ENCODE measurements around the gene HSP90AB1. TPM values are rescaled to one million over a fixed set of nuclear protein-coding genes. Genes with fewer than 3 reads are reported as not detected.

HSP90AB1 gene
- total and polyA plus RNA-seq, 9 of the 15 experiments (the other 6 are each of a cell fraction or from before 2014, with no cell fraction given): 1,780 to 3,358 (median 2,262) TPM

- H3K9me3 ChIP-seq (replicated peaks; ENCODE audit: control insufficient read depth, insufficient read depth, low read depth, low read length): no peaks in the 10 kb centered on the region
- ChIA-PET CTCF (ENCODE audit: low intra/inter-chr PET ratio) (interaction anchor here (1.0 kb wide), 1 partner anchor 73 kb away, joined by 5 read pairs; no protein-coding TSS in a partner anchor), POLR2A (interaction anchor here (0.6 to 8.2 kb wide), 2 partner anchors 18 to 134 kb away, joined by 3 to 69 read pairs; partner anchors contain the start of gene HSP90AB1)
- peak overlapping the region; percentile 86 for H2AFZ ChIP-seq (ENCODE audit: low read depth, low read length)
- H3K27ac ChIP-seq (ENCODE audit: extremely low read depth, low read depth, low read length): peak overlapping the region; percentile 74; the same call in 1 of the 3 replicates
- peaks cover 19 to 36% of the 10 kb centered on the region in 2 experiments; a peak in 4 of 5 replicates for H3K4me1 ChIP-seq (replicated peaks in 1 of 2; ENCODE audit: control insufficient read depth in 2 of 2, insufficient read depth in 2 of 2, low read length in 2 of 2)
- peaks cover 3% of the 10 kb centered on the region; the same call in 1 of the 2 replicates for H4K20me1 ChIP-seq (replicated peaks; ENCODE audit: control insufficient read depth, insufficient read depth, low read length)
- peaks cover 16 to 17% of the 10 kb centered on the region in 2 experiments for H3K27me3 ChIP-seq (ENCODE audit: control insufficient read depth in 2 of 2, insufficient read depth in 2 of 2, low read length in 2 of 2)
- BruUV-seq (replicated peaks): no TSS peak
- intact Hi-C loops (cut with micrococcal nuclease): loop anchor here (5.0 kb wide), 1 partner anchor 168 kb away; no protein-coding TSS in a partner anchor
- H3K36me3 ChIP-seq (ENCODE audit: control insufficient read depth, insufficient read depth, low read length): peaks cover 22% of the 10 kb centered on the region; the same call in 1 of the 3 replicates
- peak overlapping the region; percentile 83 for H3K4me3 ChIP-seq
- peak overlapping the region; percentile 90 for H3K4me2 ChIP-seq (ENCODE audit: insufficient read depth, low read length)
- in situ Hi-C loops (cut with MboI): loop anchor here (5.0 kb wide), 1 partner anchor 77 kb away; the partner anchor contains the start of gene SPATS1
- FAIRE-seq: no peak
- DNase-seq (ENCODE audit: extremely low read depth in 1 of 4, low spot score in 3 of 4): no peak
- ATAC-seq: no peak
- 59% methylated on average over 17 of the region's 17 CpGs for WGBS (ENCODE audit: insufficient coverage, low coverage, missing lambda C conversion rate)
- no peaks in the 10 kb centered on the region for H3K9me1 ChIP-seq (ENCODE audit: control insufficient read depth, insufficient read depth, low read length)
- H3K79me2 ChIP-seq (ENCODE audit: control insufficient read depth, insufficient read depth, low read length): peaks cover 17% of the 10 kb centered on the region
- H3K9ac ChIP-seq (ENCODE audit: insufficient read depth in 1 of 2, low read depth in 2 of 2, low read length in 2 of 2): peak overlapping the region in 1 of 2 experiments; percentile 74; a peak in 1 of 4 replicates
- no peak for TF ChIP-seq CBX5 (IDR thresholded peaks at IDR 0.05; ENCODE audit: borderline replicate concordance, low read depth)
- peak in 1 of 2 experiments; percentile 77; a peak in 2 of 4 replicates for TF ChIP-seq ZNF318 (IDR thresholded peaks at IDR 0.05; ENCODE audit: borderline replicate concordance in 1 of 2, low read depth in 1 of 2)
- TF ChIP-seq SNIP1 (IDR thresholded peaks at IDR 0.05; ENCODE audit: low read depth): no peak
- no peak for TF ChIP-seq ZNF217 (CRISPR knock-in tag; IDR thresholded peaks at IDR 0.05)
- TF ChIP-seq RNF2 (IDR thresholded peaks at IDR 0.05): no peak
- TF ChIP-seq HDAC8 (tag; IDR thresholded peaks at IDR 0.05): no peak
- peak in 1 of 2 experiments; percentile 8; a peak in 1 of 3 replicates for TF ChIP-seq CBX3 (IDR thresholded peaks at IDR 0.05; ENCODE audit: borderline replicate concordance in 1 of 2, low read length in 2 of 2)
- no peak for TF ChIP-seq ARID4B (CRISPR knock-in tag; IDR thresholded peaks at IDR 0.05)
- no peak for TF ChIP-seq STAG1 (CRISPR knock-in tag; IDR thresholded peaks at IDR 0.05; ENCODE audit: borderline replicate concordance)
These were observed 18.9 kb downstream of the HSP90AB1 start for GRCh38 chr6:44265722-44266233.

Data from K562 (cell line).